Measurements from ENCODE around the gene NBEA. TPM values are rescaled to one million over a fixed set of nuclear protein-coding genes. Genes with fewer than 3 reads are reported as not detected.

Gene NBEA
- total RNA-seq, 1 experiment from 2014 or later, result 3.3 TPM

DNA sequence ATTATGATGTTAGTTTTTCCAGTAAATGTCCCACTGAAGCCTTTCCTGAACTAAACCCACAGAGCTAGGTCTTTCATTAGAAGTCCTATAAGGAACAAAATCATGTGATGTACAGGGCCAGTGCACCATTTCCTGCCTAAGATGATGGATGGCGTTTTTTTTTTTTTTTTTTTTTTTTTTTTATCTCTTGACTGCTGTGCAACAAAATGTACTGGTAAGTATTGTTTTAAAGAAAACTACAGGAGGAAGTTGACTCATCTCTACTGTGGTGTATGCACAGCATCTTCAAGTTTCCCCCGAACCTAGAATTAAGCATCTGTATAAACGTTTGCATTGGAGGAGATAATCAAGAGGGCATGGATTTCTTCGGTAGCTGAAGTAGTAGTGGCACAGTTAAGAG, 197.5 kb downstream of the NBEA start:
- ChIA-PET POLR2A (no interaction called here), CTCF (no interaction called here)
- DNase-seq (ENCODE audit: low read depth, low spot score), result no peak
- in situ Hi-C loops (cut with HindIII; ENCODE audit: low pct_unique_long_range_greater_than_20kb, low sequenced_read_pairs), result no loop called here
- ATAC-seq, result no peak
- intact Hi-C loops (cut with micrococcal nuclease; ENCODE audit: unreplicated experiment), result no loop called here
- Histone ChIP-seq H3K9me3 (ENCODE audit: control insufficient read depth, insufficient read depth, low read depth, low read length) (no peaks in the 10 kb centered on the region), H3K4me1 (ENCODE audit: control insufficient read depth, insufficient read depth, low read length) (no peaks in the 10 kb centered on the region), H3K4me3 (ENCODE audit: low read depth in 2 of 2, low read length in 2 of 2) (no peak overlapping the region), H3K36me3 (ENCODE audit: control insufficient read depth, insufficient read depth, low read length) (no peaks in the 10 kb centered on the region), H3K27me3 (ENCODE audit: control insufficient read depth, insufficient read depth, low read length) (no peaks in the 10 kb centered on the region), H3K27ac (ENCODE audit: low read length) (no peak overlapping the region)
- no TSS peak for BruUV-seq (replicated peaks)
- TF ChIP-seq TCF7L2 (IDR thresholded peaks at IDR 0.05; ENCODE audit: low read depth, low read length) (no peak), CTCF (IDR thresholded peaks at IDR 0.05) (no peak), SIN3A (IDR thresholded peaks at IDR 0.05; ENCODE audit: borderline replicate concordance, insufficient read depth, low read depth, low read length) (no peak), POLR2AphosphoS5 (IDR thresholded peaks at IDR 0.05; ENCODE audit: low read depth, low read length) (no peak), REST (IDR thresholded peaks at IDR 0.05; ENCODE audit: insufficient read depth in 1 of 2, low read depth in 2 of 2, low read length in 1 of 2) (no peak)

DNA sequence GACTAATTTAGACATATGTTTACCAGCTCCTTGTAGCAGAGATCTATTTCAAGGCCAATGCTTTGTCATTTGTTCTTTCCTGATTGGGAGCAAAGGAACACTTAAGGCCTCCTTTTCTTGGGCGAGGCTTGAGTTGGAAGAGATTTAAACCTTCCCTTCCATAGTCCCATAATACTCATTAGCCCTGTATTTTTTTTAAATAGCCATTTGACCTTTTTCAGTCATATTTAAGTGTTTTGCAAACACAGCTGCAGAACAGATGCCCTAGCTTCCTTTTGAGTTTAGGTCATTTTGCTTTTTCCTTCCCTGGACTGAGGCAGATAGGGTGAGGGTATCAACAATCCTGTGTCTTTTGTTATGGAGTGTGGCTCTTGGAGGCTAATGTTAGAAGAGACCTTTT, 198.3 kb downstream of the NBEA start:
- ChIA-PET POLR2A (no interaction called here), CTCF (no interaction called here)
- no TSS peak for BruUV-seq (replicated peaks)
- ATAC-seq, result no peak
- Histone ChIP-seq H3K4me1 (ENCODE audit: control insufficient read depth, insufficient read depth, low read length) (no peaks in the 10 kb centered on the region), H3K4me3 (ENCODE audit: low read depth in 2 of 2, low read length in 2 of 2) (no peak overlapping the region), H3K36me3 (ENCODE audit: control insufficient read depth, insufficient read depth, low read length) (no peaks in the 10 kb centered on the region), H3K27ac (ENCODE audit: low read length) (no peak overlapping the region), H3K27me3 (ENCODE audit: control insufficient read depth, insufficient read depth, low read length) (no peaks in the 10 kb centered on the region), H3K9me3 (ENCODE audit: control insufficient read depth, insufficient read depth, low read depth, low read length) (no peaks in the 10 kb centered on the region)
- in situ Hi-C loops (cut with HindIII; ENCODE audit: low pct_unique_long_range_greater_than_20kb, low sequenced_read_pairs), result no loop called here
- no peak for DNase-seq (ENCODE audit: low read depth, low spot score)
- TF ChIP-seq CTCF (IDR thresholded peaks at IDR 0.05) (no peak), TCF7L2 (IDR thresholded peaks at IDR 0.05; ENCODE audit: low read depth, low read length) (no peak), REST (IDR thresholded peaks at IDR 0.05; ENCODE audit: insufficient read depth in 1 of 2, low read depth in 2 of 2, low read length in 1 of 2) (no peak), SIN3A (IDR thresholded peaks at IDR 0.05; ENCODE audit: borderline replicate concordance, insufficient read depth, low read depth, low read length) (no peak), POLR2AphosphoS5 (IDR thresholded peaks at IDR 0.05; ENCODE audit: low read depth, low read length) (no peak)
- intact Hi-C loops (cut with micrococcal nuclease; ENCODE audit: unreplicated experiment), result no loop called here
